Ovary (tissue), 9 donors: ENCODE results near the gene AMOTL1. TPM values are rescaled to one million over a fixed set of nuclear protein-coding genes. Genes with fewer than 3 reads are reported as not detected.

ENCODE experiments used
- DNase-seq, 5 donors: peaks; one replicate each; pipeline ENCODE4 v3.0.0-alpha.2; 2019 to 2020
- H3K27ac ChIP-seq, 2 donors: fragments of 200-600 bp; one replicate each; pipeline versions ENCODE4 v1.5.1 to v1.8.0; 2019 to 2022
- H3K27me3 ChIP-seq: fragments of 200-600 bp; one replicate; pipeline ENCODE4 v1.8.0; 2022
- H3K36me3 ChIP-seq: fragments of 200-600 bp; sonication (generic); one replicate; pipeline ENCODE4 v1.5.1; 2019
- H3K4me1 ChIP-seq: one replicate; pipeline ENCODE4 v1.8.1; 2013; ENCODE audit warnings: mild to moderate bottlenecking, moderate library complexity; ENCODE audit not compliant: insufficient read depth
- H3K4me3 ChIP-seq: fragments of 200-600 bp; sonication (generic); one replicate; pipeline ENCODE4 v1.5.1; 2017
- H3K9me3 ChIP-seq, 2 donors: fragments of 200-600 bp in 1 of 2; sonication (generic) in 1 of 2; one replicate each; pipeline versions ENCODE4 v1.5.1 to v1.8.1; 2013 to 2019; ENCODE audit warnings: mild to moderate bottlenecking in 1 of 2, moderate library complexity in 1 of 2
- CTCF ChIP-seq, 3 donors: fragments of 450-650 bp in 2 of 3; fragments of 200-600 bp in 1 of 3; IDR thresholded peaks; one replicate each; pipeline versions ENCODE4 v1.5.1 to v1.8.0; 2016 to 2022; ENCODE audit warnings: antibody characterized with exemption in 3 of 3, mild to moderate bottlenecking in 1 of 3
- EP300 ChIP-seq: sonication (generic); formaldehyde crosslinking; IDR thresholded peaks from one replicate; pipeline ENCODE4 v1.6.1; 2017; ENCODE audit warnings: antibody characterized with exemption
- POLR2A ChIP-seq: fragments of 450-650 bp; IDR thresholded peaks from one replicate; pipeline ENCODE4 v1.6.1; 2017; ENCODE audit warnings: antibody characterized with exemption, mild to moderate bottlenecking, moderate library complexity
- WGBS, 3 donors: extraction: QIAGEN DNeasy Blood & Tissue Kit in 1 of 3; methylation state at CpG; one replicate each; pipeline versions ENCODE4 v1.1.5 to v1.1.7; 2013 to 2017; 5-methylcytosine and 5-hydroxymethylcytosine counted together
- intact Hi-C, 4 donors: fragments of 100-400 bp; cut with DNase I; formaldehyde crosslinking; loops; one replicate each; pipeline versions ENCODE4 v1.11.0 to v1.15.1; 2022 to 2023
- polyA plus RNA-seq, 2 donors: library from polyadenylated mRNA; stranded (reverse); fragments of 200-250 nt in 1 of 2; fragments of 350-450 nt in 1 of 2; fragmentation: Illumina TruSeq in 1 of 2; extraction: RNeasy Lipid Tissue Mini Kit (QIAGEN cat#74804) in 1 of 2; gene quantifications; one replicate each; pipeline ENCODE4 v1.2.3, GENCODE V29; 2013 to 2014
- total RNA-seq, 7 donors: library from RNA; depleted of rRNA in 2 of 7; stranded (reverse); fragments of >200 nt in 2 of 7; fragmentation: NEBNext Ultra II Directional in 3 of 7; extraction: Animal tissue kit (Norgen Biotek cat#: 25700) in 3 of 7; gene quantifications; one replicate each; pipeline versions ENCODE4 v1.1.0 to v1.2.4, GENCODE V29; 2016 to 2023
- donor health status: DM: no; HTN: no; CAD: no; lungs with moderate emphysema.
- donor health status: DM: no; HTN: no; CAD: no.
- donor health status: Bipolar disorder and iron deficiency.
- donor health status: DM: yes; HTN: yes; CAD: no.
- donor health status: DM: no; HTN: no; CAD: no.
- donor health status: DM: yes; HTN: yes; CAD: no.

The AMOTL1 gene
- total and polyA plus RNA-seq, 9 donors: 5.4 to 24.8 (median 13.6) TPM

GRCh38 chr11:94822080-94822479 is 53.9 kb downstream of the AMOTL1 start:
- intact Hi-C loops: no loop called here
- H3K4me1 ChIP-seq: no peaks in the 10 kb centered on the region
- no peak overlapping the region for H3K27ac ChIP-seq

DNA sequence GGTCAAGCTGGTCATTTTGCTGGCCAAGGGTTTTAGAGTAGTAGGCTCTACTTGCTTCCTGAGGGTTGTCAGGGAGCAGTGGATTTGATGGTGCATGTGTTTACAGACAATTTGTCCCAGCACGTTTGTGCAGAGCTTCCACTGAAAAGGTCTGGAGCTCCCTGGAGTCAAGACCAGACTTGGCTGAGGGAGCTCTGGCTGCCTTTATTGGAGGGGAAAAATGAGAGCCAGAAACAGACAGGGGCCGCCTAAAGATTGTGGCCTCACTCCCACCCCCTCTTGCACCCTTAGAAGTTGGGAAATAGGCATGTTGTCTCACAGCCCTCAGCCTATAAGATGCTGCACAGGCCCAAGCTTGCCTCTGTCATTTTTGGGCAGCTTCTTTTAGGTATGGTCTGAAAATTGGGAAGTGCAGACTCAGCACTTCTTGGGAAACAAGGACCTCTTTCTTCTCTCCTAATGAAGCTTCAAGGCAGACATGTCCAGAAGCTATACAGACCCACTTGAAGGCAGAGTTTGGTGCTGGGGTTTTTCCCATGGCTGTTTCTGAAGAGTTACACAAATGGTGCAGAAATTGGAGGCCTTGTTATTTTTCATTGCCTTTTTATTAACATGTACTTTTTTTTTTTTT is 55.1 kb downstream of the AMOTL1 start:
- H3K9me3 ChIP-seq: no peaks in the 10 kb centered on the region
- 60 to 81% (median 76%) methylated on average over 2 of the region's 2 CpGs for WGBS, 3 donors
- no peak for DNase-seq
- TF ChIP-seq CTCF (IDR thresholded peaks at IDR 0.05) (no peak), EP300 (no peak), POLR2A (no peak)
- H3K27ac ChIP-seq: no peak overlapping the region
- intact Hi-C loops: no loop called here
- no peaks in the 10 kb centered on the region for H3K4me1 ChIP-seq
- no peaks in the 10 kb centered on the region for H3K27me3 ChIP-seq
- no peak overlapping the region for H3K4me3 ChIP-seq
- no peaks in the 10 kb centered on the region for H3K36me3 ChIP-seq

More at GRCh38 chr11:94822080-94822479, 53.9 kb downstream of the AMOTL1 start:
- no peak for TF ChIP-seq CTCF (IDR thresholded peaks at IDR 0.05)
- TF ChIP-seq POLR2A: no peak
- TF ChIP-seq EP300: no peak
- Histone ChIP-seq H3K9me3 (no peaks in the 10 kb centered on the region), H3K36me3 (no peaks in the 10 kb centered on the region), H3K4me3 (no peak overlapping the region), H3K27me3 (no peaks in the 10 kb centered on the region)
- no peak for DNase-seq
- WGBS, 3 donors: 89 to 97% (median 91%) methylated on average over 7 of the region's 7 CpGs

- TF ChIP-seq EP300: no peak
- no peak for TF ChIP-seq CTCF (IDR thresholded peaks at IDR 0.05)
- no peak for TF ChIP-seq POLR2A
- intact Hi-C loops: no loop called here
- Histone ChIP-seq H3K9me3 (no peaks in the 10 kb centered on the region), H3K27ac (no peak overlapping the region), H3K36me3 (no peaks in the 10 kb centered on the region), H3K4me1 (no peaks in the 10 kb centered on the region), H3K4me3 (no peak overlapping the region), H3K27me3 (no peaks in the 10 kb centered on the region)
- DNase-seq: no peak
- 86 to 94% (median 89%) methylated on average over 4 of the region's 4 CpGs for WGBS, 3 donors
Observed at GRCh38 chr11:94825031-94825430, 56.9 kb downstream of the AMOTL1 start.

- Histone ChIP-seq H3K36me3 (no peaks in the 10 kb centered on the region), H3K4me1 (no peaks in the 10 kb centered on the region), H3K9me3 (no peaks in the 10 kb centered on the region), H3K27ac (no peak overlapping the region), H3K27me3 (no peaks in the 10 kb centered on the region), H3K4me3 (no peak overlapping the region)
- no peak for DNase-seq
- intact Hi-C loops: no loop called here
- 89 to 97% (median 91%) methylated on average over 1 of the region's 1 CpG for WGBS, 3 donors
- TF ChIP-seq EP300 (no peak), CTCF (IDR thresholded peaks at IDR 0.05) (no peak), POLR2A (no peak)
Observed at GRCh38 chr11:94825481-94825880, 57.3 kb downstream of the AMOTL1 start.
